Stimulated activated CD4-positive, alpha-beta T cell treated with anti-CD3 and anti-CD28 coated beads, Interleukin-12 subunit alpha, Interleukin-12 subunit beta, amount 100 ng/mL, for 4 hours (primary cell): Measurements from ENCODE around the gene KCNT1.

Source experiments
- DNase-seq: peaks from one replicate; pipeline ENCODE4 v3.0.0-alpha.2; 2020

The KCNT1 gene

GRCh38 chr9:135825435-135826187 lies 123.6 kb downstream of the KCNT1 start:
- no peak for DNase-seq

GRCh38 chr9:135826188-135826545 lies 124.2 kb downstream of the KCNT1 start:
- DNase-seq = no peak

GRCh38 chr9:135827301-135827700 lies 125.3 kb downstream of the KCNT1 start:
- DNase-seq = no peak

- DNase-seq = no peak
These were observed 126.0 kb downstream of the KCNT1 start for GRCh38 chr9:135827866-135828580.

GRCh38 chr9:135828656-135829055 lies 126.7 kb downstream of the KCNT1 start:
- DNase-seq = no peak

- no peak for DNase-seq
These were observed 128.5 kb downstream of the KCNT1 start for GRCh38 chr9:135830496-135830895.

DNA sequence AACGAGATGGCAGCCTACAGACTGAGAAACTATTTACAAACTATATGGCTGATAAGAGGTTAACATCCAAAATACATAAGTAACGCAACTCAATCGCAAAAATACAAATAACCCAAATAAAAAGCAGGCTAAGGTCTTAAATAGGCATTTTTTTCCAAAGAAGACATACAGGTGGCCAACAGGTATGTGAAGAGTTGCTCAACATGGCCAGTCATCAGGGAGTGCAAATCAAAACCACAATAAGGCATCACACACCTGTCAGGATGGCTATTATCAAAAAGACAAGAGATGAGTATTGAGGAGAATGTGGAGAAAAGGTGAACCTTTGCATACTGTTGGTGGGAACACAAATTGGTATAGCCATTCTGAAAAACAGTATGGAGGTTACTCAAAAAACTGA lies 131.9 kb downstream of the KCNT1 start:
- DNase-seq = no peak

DNA sequence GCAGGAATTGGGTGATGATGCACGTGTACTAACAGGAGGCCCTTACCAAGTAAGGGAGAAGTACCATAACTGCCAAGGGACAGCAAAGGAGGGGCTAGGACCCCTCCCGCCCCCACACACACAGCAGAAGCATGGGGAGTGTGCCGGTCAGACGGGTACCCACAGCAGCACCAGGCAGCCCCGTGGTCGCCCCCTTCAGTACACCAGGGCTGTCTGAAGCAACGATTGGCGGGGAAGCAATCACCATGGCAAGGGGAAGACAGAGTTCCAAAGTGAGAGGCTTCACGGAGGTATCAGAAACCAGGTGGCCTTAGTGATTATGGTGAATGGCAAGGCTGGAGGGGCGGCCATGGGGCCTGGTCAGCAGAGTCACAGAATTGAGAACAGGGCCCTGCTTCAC lies 133.1 kb downstream of the KCNT1 start:
- no peak for DNase-seq

GRCh38 chr9:135839516-135839915 lies 137.5 kb downstream of the KCNT1 start:
- DNase-seq = no peak

DNA sequence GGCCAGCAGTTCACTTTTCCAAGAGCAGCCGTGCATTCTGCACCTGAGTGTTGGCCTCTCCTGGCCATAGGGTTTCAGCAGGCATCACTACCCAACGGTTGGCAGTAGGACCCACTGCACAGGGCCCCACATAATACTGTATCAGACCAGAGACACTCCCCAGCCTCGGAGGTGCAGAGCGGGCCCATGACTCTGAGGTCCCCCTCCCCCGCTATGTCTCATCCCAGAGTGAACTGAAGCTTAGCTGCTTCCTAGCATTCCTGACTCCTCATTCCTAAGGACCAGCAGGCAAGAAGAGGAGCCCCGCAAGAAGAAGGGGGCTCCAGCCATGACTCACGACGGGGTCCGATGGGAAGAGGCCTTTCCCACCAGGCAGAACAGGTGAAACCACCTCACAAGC lies 138.1 kb downstream of the KCNT1 start:
- no peak for DNase-seq

DNA sequence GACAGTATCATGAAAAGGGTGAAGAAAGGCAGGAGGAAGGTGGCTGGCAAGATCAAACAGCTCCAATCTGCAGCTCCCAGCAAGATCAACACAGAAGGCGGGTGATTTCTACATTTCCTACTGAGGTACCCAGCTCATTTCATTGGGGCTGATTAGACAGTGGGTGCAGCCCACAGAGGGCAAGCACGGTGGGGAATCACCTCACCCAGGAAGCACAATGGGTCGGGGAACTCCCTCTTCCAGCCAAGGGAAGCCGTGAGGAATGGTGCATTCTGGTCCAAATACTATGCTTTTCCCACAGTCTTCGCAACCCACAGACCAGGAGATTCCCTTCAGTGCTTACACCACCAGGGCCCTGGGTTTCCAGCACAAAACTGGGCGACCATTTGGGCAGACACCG lies 138.6 kb downstream of the KCNT1 start:
- no peak for DNase-seq
